IPS-18a (cell line): ENCODE results near the gene REG4.
"Not testable (repeated sequence)": the region's sequence is repeated elsewhere in the genome, so short reads cannot be mapped to it uniquely, and the experiment has no call there.

ENCODE experiments used
- H3K27ac ChIP-seq: one replicate; pipeline ENCODE4 v1.5.1; 2013; ENCODE audit warnings: low read length
- H3K27me3 ChIP-seq: one replicate; pipeline ENCODE4 v1.6.1; 2013; ENCODE audit warnings: mild to moderate bottlenecking, low read length; ENCODE audit not compliant: control insufficient read depth, insufficient read depth
- H3K36me3 ChIP-seq: one replicate; pipeline ENCODE4 v1.6.1; 2013; ENCODE audit warnings: low read depth, low read length; ENCODE audit not compliant: control insufficient read depth
- H3K4me1 ChIP-seq: one replicate; pipeline ENCODE4 v1.6.1; 2013; ENCODE audit warnings: low read depth, low read length; ENCODE audit not compliant: control insufficient read depth
- H3K4me3 ChIP-seq: one replicate; pipeline ENCODE4 v1.5.1; 2013; ENCODE audit warnings: low read length
- H3K9ac ChIP-seq: one replicate; pipeline ENCODE4 v1.6.1; 2013; ENCODE audit warnings: mild to moderate bottlenecking, low read length, moderate library complexity
- H3K9me3 ChIP-seq: one replicate; pipeline ENCODE4 v1.6.1; 2013; ENCODE audit warnings: low read depth, low read length; ENCODE audit not compliant: control insufficient read depth

Gene REG4

DNA sequence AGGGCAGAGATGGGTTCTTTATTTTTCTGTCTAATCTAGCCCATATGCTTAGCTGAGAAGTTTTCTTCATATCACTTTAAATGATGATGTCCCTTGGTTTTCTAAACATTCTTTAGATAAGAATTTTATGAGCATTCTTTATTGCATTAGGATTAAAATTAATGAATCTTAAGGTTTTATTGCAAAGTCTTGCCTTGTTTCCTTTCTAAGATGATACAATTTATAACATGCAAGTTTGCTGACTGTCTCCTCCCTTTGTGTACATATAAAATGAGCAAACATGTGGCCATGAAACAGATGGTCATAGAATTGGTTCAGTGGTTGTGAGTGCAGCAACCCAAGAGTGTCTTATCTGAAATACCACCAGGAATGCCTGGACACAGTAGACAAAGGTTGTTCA is 17.7 kb upstream of the REG4 start:
- not testable (repeated sequence) for H3K9ac ChIP-seq, H3K4me3 ChIP-seq, H3K9me3 ChIP-seq, H3K4me1 ChIP-seq, H3K36me3 ChIP-seq, H3K27me3 ChIP-seq, H3K27ac ChIP-seq

DNA sequence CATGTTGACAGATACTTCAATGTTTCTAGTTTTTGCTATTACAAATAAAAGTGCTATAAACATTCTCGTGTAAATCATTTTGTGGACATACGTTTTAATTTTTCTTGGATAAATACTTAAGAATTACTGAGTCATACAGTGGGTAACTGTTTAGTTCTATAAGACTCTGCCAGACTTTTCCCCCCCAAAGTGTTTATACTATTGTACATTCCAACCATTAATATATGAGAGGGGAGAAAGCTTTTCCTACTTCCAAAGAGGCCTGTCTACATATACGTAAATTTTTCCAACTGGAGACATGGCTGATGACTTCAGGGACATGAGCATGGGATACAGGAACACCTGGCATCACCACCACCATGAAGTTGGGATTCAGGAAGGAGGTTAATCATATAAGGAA is 17.0 kb upstream of the REG4 start:
- Histone ChIP-seq H3K9ac (no peak overlapping the region), H3K4me1 (no peaks in the 10 kb centered on the region), H3K36me3 (no peaks in the 10 kb centered on the region), H3K27ac (no peak overlapping the region), H3K9me3 (no peaks in the 10 kb centered on the region), H3K27me3 (no peaks in the 10 kb centered on the region), H3K4me3 (no peak overlapping the region)

DNA sequence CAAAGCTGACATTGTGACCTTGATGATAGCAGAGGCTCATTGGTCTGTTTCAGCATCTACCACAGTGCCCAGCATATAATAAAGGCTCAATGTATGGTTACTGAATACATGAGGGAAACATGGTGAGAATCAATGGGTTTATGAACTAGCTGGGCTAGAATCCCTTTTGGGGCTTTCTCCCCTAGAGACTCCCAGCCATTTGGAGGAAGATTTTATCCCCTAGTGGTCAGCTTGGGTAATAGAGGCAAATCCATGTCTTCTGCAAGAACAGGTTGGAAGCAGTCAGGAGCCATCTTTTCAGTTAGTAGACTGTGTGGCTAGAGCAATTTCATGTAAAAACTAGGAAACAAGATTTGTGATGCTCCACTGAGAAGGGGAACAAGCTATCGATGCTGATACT is 15.8 kb upstream of the REG4 start:
- no peak overlapping the region for H3K4me3 ChIP-seq
- H3K27ac ChIP-seq = no peak overlapping the region
- no peaks in the 10 kb centered on the region for H3K27me3 ChIP-seq
- no peaks in the 10 kb centered on the region for H3K36me3 ChIP-seq
- no peaks in the 10 kb centered on the region for H3K4me1 ChIP-seq
- H3K9me3 ChIP-seq = no peaks in the 10 kb centered on the region
- H3K9ac ChIP-seq = no peak overlapping the region

DNA sequence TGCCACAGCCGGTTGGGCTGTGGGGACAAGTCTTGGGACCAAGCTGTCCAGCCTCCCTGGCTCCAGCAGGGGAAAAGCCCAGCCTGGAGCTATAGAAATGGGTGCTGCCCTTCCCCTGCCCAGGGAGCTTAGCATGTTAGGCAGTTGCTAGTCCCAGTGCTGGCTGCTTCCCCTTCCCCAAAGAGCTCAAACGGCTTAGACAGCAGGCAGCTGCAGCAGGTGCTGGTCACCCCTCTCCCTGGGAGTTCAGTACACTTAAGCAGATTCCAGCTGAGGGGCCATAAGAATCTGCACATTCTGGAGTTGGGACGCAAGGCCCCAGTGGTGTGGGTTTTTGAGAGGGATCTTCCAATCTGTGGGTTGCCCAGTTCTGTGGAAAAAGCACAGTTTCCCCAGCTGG is 11.1 kb upstream of the REG4 start:
- Histone ChIP-seq H3K27me3 (no peaks in the 10 kb centered on the region), H3K9me3 (no peaks in the 10 kb centered on the region), H3K27ac (no peak overlapping the region), H3K4me3 (no peak overlapping the region), H3K9ac (no peak overlapping the region), H3K36me3 (no peaks in the 10 kb centered on the region), H3K4me1 (no peaks in the 10 kb centered on the region)

DNA sequence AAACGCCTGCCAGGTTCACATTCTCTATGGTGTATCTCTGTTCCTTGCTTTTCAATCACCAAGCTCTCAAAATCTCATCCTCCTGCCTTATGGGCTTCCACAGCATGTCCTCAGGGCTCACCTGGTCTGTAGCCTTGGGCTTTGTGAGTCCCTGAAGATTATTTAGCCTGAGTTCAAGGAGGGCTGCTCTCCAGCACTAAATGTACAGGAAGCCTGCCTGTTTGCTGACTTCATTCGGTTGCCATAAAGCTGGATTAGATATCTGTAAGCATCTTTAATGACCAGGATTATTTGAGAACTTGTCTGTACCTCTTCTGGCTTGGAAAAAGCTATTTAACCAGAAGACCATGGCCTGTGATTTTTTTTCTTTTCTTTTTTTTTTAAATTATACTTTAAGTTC is 6.9 kb upstream of the REG4 start:
- H3K27ac ChIP-seq = no peak overlapping the region
- H3K9me3 ChIP-seq = no peaks in the 10 kb centered on the region
- no peaks in the 10 kb centered on the region for H3K36me3 ChIP-seq
- H3K27me3 ChIP-seq = no peaks in the 10 kb centered on the region
- no peaks in the 10 kb centered on the region for H3K4me1 ChIP-seq
- H3K9ac ChIP-seq = no peak overlapping the region
- H3K4me3 ChIP-seq = no peak overlapping the region

DNA sequence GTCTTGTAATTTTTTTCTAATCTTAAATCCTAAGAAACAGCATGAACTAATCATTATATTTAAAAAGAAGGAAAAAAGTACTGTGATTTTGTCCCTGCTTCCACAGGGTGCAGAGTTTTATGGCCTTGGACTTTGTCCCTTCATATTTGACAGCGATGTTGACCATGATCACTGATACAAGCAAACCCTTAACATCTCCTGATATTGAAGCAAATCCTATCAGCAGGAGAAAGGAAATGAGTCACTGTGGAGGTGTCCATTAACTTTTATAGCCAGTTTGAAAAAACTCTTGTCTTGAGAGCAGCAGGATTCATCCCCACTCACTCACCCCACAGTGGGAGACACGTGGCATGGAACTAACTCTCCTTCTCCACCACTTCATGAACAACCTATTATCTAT is 5.1 kb upstream of the REG4 start:
- H3K36me3 ChIP-seq = no peaks in the 10 kb centered on the region
- no peaks in the 10 kb centered on the region for H3K4me1 ChIP-seq
- no peak overlapping the region for H3K4me3 ChIP-seq
- no peaks in the 10 kb centered on the region for H3K27me3 ChIP-seq
- no peak overlapping the region for H3K27ac ChIP-seq
- no peak overlapping the region for H3K9ac ChIP-seq
- H3K9me3 ChIP-seq = no peaks in the 10 kb centered on the region

DNA sequence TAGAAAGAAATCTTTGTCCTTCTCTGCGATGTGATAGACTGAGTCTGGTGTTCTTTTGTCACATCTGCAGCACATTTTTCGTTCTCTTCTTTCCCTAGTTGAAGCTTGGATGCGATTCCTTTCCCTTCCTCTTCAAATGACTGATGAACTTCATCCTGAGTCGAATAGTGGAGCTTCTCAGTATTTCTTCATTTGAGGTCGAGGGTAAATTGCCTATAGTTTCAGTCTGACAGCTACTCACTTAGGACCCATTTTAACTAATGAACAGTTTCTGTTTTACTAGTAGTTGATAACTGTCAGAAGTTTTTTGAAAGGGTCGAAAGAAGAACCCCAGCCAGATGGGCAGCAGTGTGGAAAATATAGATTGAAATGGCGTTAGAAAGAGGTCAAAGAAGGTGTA is 4.7 kb upstream of the REG4 start:
- Histone ChIP-seq H3K4me3 (no peak overlapping the region), H3K4me1 (no peaks in the 10 kb centered on the region), H3K36me3 (no peaks in the 10 kb centered on the region), H3K27me3 (no peaks in the 10 kb centered on the region), H3K9ac (no peak overlapping the region), H3K9me3 (no peaks in the 10 kb centered on the region), H3K27ac (no peak overlapping the region)

DNA sequence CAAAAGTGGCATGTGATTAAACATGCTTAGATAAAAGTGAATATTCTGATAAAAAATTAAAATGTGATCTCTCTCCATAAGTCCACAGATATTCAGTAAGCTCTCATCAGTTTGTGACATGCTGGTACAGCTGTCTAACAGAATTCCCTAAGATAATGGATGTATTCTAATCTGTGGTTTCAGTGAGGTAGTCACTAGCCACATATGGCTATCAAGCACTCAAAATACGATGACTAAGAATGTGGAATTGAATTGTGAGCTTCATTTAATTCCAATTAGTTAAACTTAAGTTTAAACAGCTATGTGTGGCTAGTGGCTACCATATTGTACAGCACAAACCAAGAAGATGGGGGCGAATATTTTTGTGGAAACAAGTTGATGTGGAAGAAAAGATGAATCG is 4.1 kb upstream of the REG4 start:
- Histone ChIP-seq H3K4me1 (no peaks in the 10 kb centered on the region), H3K27ac (no peak overlapping the region), H3K36me3 (no peaks in the 10 kb centered on the region)

DNA sequence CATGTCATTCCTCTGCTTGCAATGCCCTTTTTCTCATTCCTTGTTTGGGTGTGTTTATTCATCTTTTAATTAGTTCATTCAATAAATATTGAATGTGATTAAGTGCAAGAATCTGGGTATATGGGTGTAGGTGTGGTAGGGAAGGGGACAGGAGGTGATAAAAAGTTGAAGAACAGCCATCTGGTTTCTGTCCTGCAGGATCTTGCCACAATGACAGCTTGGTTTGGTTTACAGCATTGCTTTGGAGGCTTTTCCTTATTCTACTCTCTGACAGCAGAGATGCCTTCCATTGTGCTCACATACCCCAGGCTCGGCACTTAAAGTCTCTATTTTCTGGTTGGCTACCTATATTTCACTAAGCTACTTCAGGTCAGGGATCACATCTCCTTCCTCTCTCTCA is 3.0 kb upstream of the REG4 start:
- Histone ChIP-seq H3K27me3 (no peaks in the 10 kb centered on the region), H3K9me3 (no peaks in the 10 kb centered on the region), H3K36me3 (no peaks in the 10 kb centered on the region), H3K9ac (no peak overlapping the region), H3K4me1 (no peaks in the 10 kb centered on the region), H3K4me3 (no peak overlapping the region), H3K27ac (no peak overlapping the region)

More for the DNA sequence above, 4.1 kb upstream of the REG4 start:
- Histone ChIP-seq H3K9me3 (no peaks in the 10 kb centered on the region), H3K9ac (no peak overlapping the region), H3K4me3 (no peak overlapping the region), H3K27me3 (no peaks in the 10 kb centered on the region)

DNA sequence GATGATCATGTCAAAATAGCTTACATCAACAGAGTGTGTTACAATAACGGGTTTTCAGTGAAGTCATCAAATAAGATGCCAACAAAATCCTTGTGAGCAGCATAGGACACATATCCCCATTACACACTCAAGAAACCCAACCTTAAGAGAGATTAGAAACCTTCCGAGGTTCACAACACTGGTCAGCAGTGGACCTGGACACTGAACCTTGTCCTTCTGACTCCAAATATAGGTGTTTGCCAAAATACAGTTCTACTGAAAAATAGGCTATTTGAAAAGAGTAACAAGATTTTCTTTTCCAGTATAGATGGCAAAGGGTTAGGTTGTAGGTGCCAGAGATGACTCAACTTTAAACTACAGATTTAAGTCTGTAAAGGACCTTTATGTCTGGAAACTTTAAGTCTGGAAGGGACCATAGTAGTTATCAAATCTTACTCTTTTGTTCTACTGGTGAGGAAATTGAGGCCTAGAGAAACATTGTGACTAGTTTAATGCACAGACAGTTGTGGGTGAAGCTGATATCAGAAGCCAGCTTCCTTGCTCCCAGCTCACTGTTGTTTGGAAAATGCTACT is 811 bp upstream of the REG4 start:
- no peaks in the 10 kb centered on the region for H3K36me3 ChIP-seq
- no peak overlapping the region for H3K27ac ChIP-seq
- H3K4me1 ChIP-seq = no peaks in the 10 kb centered on the region
- no peak overlapping the region for H3K9ac ChIP-seq
- no peaks in the 10 kb centered on the region for H3K9me3 ChIP-seq
- no peak overlapping the region for H3K4me3 ChIP-seq
- no peaks in the 10 kb centered on the region for H3K27me3 ChIP-seq

DNA sequence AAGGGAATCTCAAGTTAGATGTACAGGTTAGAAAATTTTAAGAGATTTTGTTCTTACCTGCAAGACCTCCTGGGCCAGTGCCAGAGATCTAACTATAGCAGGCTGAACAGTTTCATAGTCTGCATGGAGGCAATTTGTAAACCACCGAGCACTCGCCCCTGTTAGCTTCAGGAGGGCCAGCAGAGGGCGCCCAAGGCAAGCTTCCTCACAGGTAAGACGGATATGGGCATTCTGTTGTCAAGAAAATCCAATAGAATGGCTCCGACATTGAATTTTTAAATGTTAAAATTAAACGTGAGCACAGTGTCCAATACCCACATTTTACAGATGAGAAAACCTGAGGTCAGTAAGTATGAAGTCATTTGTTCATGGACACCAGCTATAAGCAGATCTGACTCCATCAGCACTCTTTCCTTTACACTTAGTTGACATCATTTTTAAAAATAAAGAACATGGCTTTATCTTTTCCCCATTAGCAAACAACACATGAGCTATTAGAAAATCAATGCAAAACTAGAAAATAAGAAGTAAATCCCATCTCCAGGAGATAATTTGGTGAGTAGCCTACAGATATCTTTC is 2.2 kb downstream of the REG4 start:
- H3K4me3 ChIP-seq = no peak overlapping the region
- no peak overlapping the region for H3K27ac ChIP-seq
- no peaks in the 10 kb centered on the region for H3K9me3 ChIP-seq
- no peaks in the 10 kb centered on the region for H3K4me1 ChIP-seq
- H3K9ac ChIP-seq = no peak overlapping the region
- H3K27me3 ChIP-seq = no peaks in the 10 kb centered on the region
- H3K36me3 ChIP-seq = no peaks in the 10 kb centered on the region

DNA sequence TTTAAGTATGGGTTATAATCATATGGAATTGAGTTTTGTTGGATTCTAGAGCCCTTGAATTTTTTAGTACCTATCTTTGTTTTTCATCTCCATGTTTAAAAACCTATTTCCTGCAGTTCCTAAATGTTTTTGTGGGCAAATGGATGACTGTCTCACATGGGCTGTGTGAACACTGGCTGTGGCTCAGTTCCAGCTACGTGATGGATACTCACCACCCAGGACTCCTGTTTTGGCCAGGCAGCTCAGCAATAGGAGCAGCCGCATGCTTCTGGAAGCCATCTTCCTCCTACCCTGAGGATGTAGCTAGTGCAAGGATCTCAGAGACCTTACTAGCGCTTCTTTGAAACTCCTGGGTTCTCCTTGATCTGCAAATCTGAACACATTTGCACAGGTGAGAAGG is 2.8 kb downstream of the REG4 start:
- Histone ChIP-seq H3K9me3 (no peaks in the 10 kb centered on the region), H3K4me3 (no peak overlapping the region), H3K4me1 (no peaks in the 10 kb centered on the region), H3K27me3 (no peaks in the 10 kb centered on the region), H3K9ac (no peak overlapping the region), H3K27ac (no peak overlapping the region), H3K36me3 (no peaks in the 10 kb centered on the region)
